MM.1S (cell line): Measurements from ENCODE around the gene NOS2.

ENCODE experiments used
- CTCF ChIP-seq: fragments of 300-600 bp; sonication (generic); IDR thresholded peaks from 2 replicates; pipeline ENCODE4 v1.5.1; 2016; ENCODE audit warnings: antibody characterized with exemption, low read length, mixed read lengths
- EZH2 ChIP-seq: fragments of 300-600 bp; sonication (generic); optimal IDR thresholded peaks from 2 replicates; pipeline ENCODE3; 2017; ENCODE audit warnings: low read depth, mild to moderate bottlenecking, antibody characterized with exemption, low read length, mixed read lengths
- EZH2phosphoT487 ChIP-seq: fragments of 300-600 bp; sonication (generic); IDR thresholded peaks from 2 replicates; pipeline ENCODE4 v1.6.1; 2018; ENCODE audit warnings: antibody characterized with exemption, low read length

GRCh38 chr17:27766438-27766837, 33.9 kb downstream of the NOS2 start:
- TF ChIP-seq CTCF = no peak
- TF ChIP-seq EZH2 = no peak
- TF ChIP-seq EZH2phosphoT487 = no peak
